Liver (tissue), 3 donors: ENCODE measurements around the gene LILRB2.

Experiments used
- ATF3 ChIP-seq: IDR thresholded peaks from 2 replicates; pipeline ENCODE4 v1.6.1; 2016; ENCODE audit warnings: antibody characterized with exemption
- CTCF ChIP-seq: fragments of 150-350 bp; IDR thresholded peaks from 2 replicates; pipeline ENCODE4 v1.5.1; 2017; ENCODE audit warnings: improper control_type of control experiment, low read depth, low read length; ENCODE audit not compliant: missing input control
- EGR1 ChIP-seq, 2 donors: IDR thresholded peaks; 2 replicates each; pipeline ENCODE4 v1.6.1; 2016 to 2018; ENCODE audit warnings: antibody characterized with exemption in 2 of 2, low read depth in 2 of 2
- FOXA1 ChIP-seq: IDR thresholded peaks from 2 replicates; pipeline ENCODE4 v1.6.1; 2016; ENCODE audit warnings: antibody characterized with exemption
- HNF4A ChIP-seq, 2 donors: conservative IDR thresholded peaks; 2 replicates each; pipeline ENCODE4 v1.6.1; 2016; ENCODE audit warnings: antibody characterized with exemption in 2 of 2, mild to moderate bottlenecking in 2 of 2
- HNF4G ChIP-seq: IDR thresholded peaks from 2 replicates; pipeline ENCODE4 v1.6.1; 2016; ENCODE audit warnings: antibody characterized with exemption
- MAX ChIP-seq: IDR thresholded peaks from 2 replicates; pipeline ENCODE4 v1.6.1; 2016; ENCODE audit warnings: antibody characterized with exemption
- RAD21 ChIP-seq, 2 donors: IDR thresholded peaks; 2 replicates each; pipeline ENCODE4 v1.6.1; 2016; ENCODE audit warnings: antibody characterized with exemption in 2 of 2, mild to moderate bottlenecking in 2 of 2
- REST ChIP-seq: IDR thresholded peaks from 2 replicates; pipeline ENCODE4 v1.6.1; 2016; ENCODE audit warnings: antibody characterized with exemption, mild to moderate bottlenecking
- SP1 ChIP-seq: IDR thresholded peaks from 2 replicates; pipeline ENCODE4 v1.6.1; 2018; ENCODE audit warnings: antibody characterized with exemption, mild to moderate bottlenecking
- TAF1 ChIP-seq: conservative IDR thresholded peaks from 2 replicates; pipeline ENCODE4 v1.6.1; 2016; ENCODE audit warnings: antibody characterized with exemption, mild to moderate bottlenecking
- donor health status: healthy.
- donor health status: healthy.

GRCh38 chr19:54325631-54326030 lies 44.7 kb upstream of the LILRB2 start:
- no peak for TF ChIP-seq CTCF
- TF ChIP-seq RAD21 (IDR thresholded peaks at IDR 0.05), result no peak
- no peak for TF ChIP-seq SP1
- TF ChIP-seq HNF4G, result no peak
- no peak for TF ChIP-seq EGR1 (IDR thresholded peaks at IDR 0.05; ENCODE audit: low read depth in 2 of 2)
- no peak for TF ChIP-seq ATF3
- TF ChIP-seq HNF4A (conservative IDR thresholded peaks at IDR 0.05), result no peak
- no peak for TF ChIP-seq TAF1
- no peak for TF ChIP-seq FOXA1
- TF ChIP-seq REST, result no peak
- TF ChIP-seq MAX, result no peak
